Neuronal stem cell (in vitro differentiated cells): ENCODE data around the gene HCFC2.
A peak's percentile ranks its signal among the peaks of the same experiment; 100 is the strongest.

Experiments used
- DNase-seq: peaks from one replicate; pipeline ENCODE4 v3.0.0-alpha.2; 2013; ENCODE audit warnings: low spot score
- H2AFZ ChIP-seq: one replicate; pipeline ENCODE4 v1.6.1; 2013; ENCODE audit warnings: mild to moderate bottlenecking, low read length, inconsistent platforms
- H2AK5ac ChIP-seq: 2 replicates; pipeline ENCODE4 v1.6.1; 2013; ENCODE audit warnings: low read depth, mild to moderate bottlenecking, inconsistent platforms, low read length, moderate library complexity, mixed read lengths
- H2BK120ac ChIP-seq: 2 replicates; pipeline ENCODE4 v1.6.1; 2013; ENCODE audit warnings: low read depth, mild to moderate bottlenecking, inconsistent platforms, low read length, moderate library complexity, mixed read lengths
- H2BK12ac ChIP-seq: one replicate; pipeline ENCODE4 v1.6.1; 2013; ENCODE audit warnings: low read length, inconsistent platforms
- H2BK15ac ChIP-seq: 2 replicates; pipeline ENCODE4 v1.6.1; 2013; ENCODE audit warnings: mild to moderate bottlenecking, low read length, inconsistent platforms, mixed read lengths
- H2BK5ac ChIP-seq: one replicate; pipeline ENCODE4 v1.6.1; 2013; ENCODE audit warnings: inconsistent platforms, mild to moderate bottlenecking, low read length, moderate library complexity
- H3K14ac ChIP-seq: one replicate; pipeline ENCODE4 v1.6.1; 2013; ENCODE audit warnings: low read length, inconsistent platforms
- H3K18ac ChIP-seq: 2 replicates; pipeline ENCODE4 v1.6.1; 2013; ENCODE audit warnings: low read length, inconsistent platforms
- H3K23ac ChIP-seq: 2 replicates; pipeline ENCODE4 v1.6.1; 2013; ENCODE audit warnings: low read depth, mild to moderate bottlenecking, mixed read lengths, low read length, inconsistent platforms; ENCODE audit not compliant: poor library complexity
- H3K27ac ChIP-seq: replicated peaks from 3 replicates; pipeline ENCODE4 v1.5.1; 2013; ENCODE audit warnings: low read length, inconsistent platforms
- H3K27me3 ChIP-seq, 3 experiments: 2 replicates each; pipeline ENCODE4 v1.6.1; 2013; ENCODE audit warnings: low read length in 3 of 3, mild to moderate bottlenecking in 2 of 3, inconsistent platforms in 1 of 3, low read depth in 1 of 3, mixed read lengths in 1 of 3, moderate library complexity in 1 of 3; ENCODE audit not compliant: control insufficient read depth in 3 of 3, insufficient read depth in 3 of 3
- H3K36me3 ChIP-seq, 2 donors: replicated peaks in 1 of 2; 2 replicates each; pipeline ENCODE4 v1.6.1; 2013; ENCODE audit warnings: low read length in 2 of 2; ENCODE audit not compliant: control insufficient read depth in 2 of 2, insufficient read depth in 2 of 2
- H3K4ac ChIP-seq: 2 replicates; pipeline ENCODE4 v1.6.1; 2013; ENCODE audit warnings: inconsistent platforms, mild to moderate bottlenecking, low read length, moderate library complexity
- H3K4me1 ChIP-seq, 2 donors: 1 replicate in 1 of 2; 2 replicates in 1 of 2; pipeline ENCODE4 v1.6.1; 2013; ENCODE audit warnings: low read length in 2 of 2, low read depth in 1 of 2; ENCODE audit not compliant: control insufficient read depth in 2 of 2, insufficient read depth in 1 of 2
- H3K4me2 ChIP-seq: one replicate; pipeline ENCODE4 v1.6.1; 2013; ENCODE audit warnings: mild to moderate bottlenecking, low read length, inconsistent platforms; ENCODE audit not compliant: insufficient read depth, poor library complexity, severe bottlenecking
- H3K4me3 ChIP-seq, 2 donors: 2 replicates each; pipeline ENCODE4 v1.5.1; 2013; ENCODE audit warnings: low read length in 2 of 2, mild to moderate bottlenecking in 2 of 2, inconsistent platforms in 1 of 2, moderate library complexity in 1 of 2
- H3K79me1 ChIP-seq: one replicate; pipeline ENCODE4 v1.6.1; 2013; ENCODE audit warnings: low read depth, mild to moderate bottlenecking, inconsistent platforms, low read length, moderate library complexity
- H3K9ac ChIP-seq: one replicate; pipeline ENCODE4 v1.6.1; 2013; ENCODE audit warnings: mild to moderate bottlenecking, low read depth, low read length, inconsistent platforms; ENCODE audit not compliant: poor library complexity
- H3K9me3 ChIP-seq, 2 donors: replicated peaks in 1 of 2; 2 replicates each; pipeline versions ENCODE3 to v1.6.1; 2013; ENCODE audit warnings: low read length in 2 of 2, mild to moderate bottlenecking in 2 of 2, inconsistent platforms in 1 of 2, low read depth in 1 of 2, mixed read lengths in 1 of 2, moderate library complexity in 1 of 2; ENCODE audit not compliant: control insufficient read depth in 2 of 2, insufficient read depth in 1 of 2
- H4K8ac ChIP-seq: one replicate; pipeline ENCODE4 v1.6.1; 2013; ENCODE audit warnings: low read depth, mild to moderate bottlenecking, inconsistent platforms, low read length, moderate library complexity
- H4K91ac ChIP-seq: one replicate; pipeline ENCODE4 v1.6.1; 2013; ENCODE audit warnings: low read length, low read depth, mild to moderate bottlenecking, inconsistent platforms; ENCODE audit not compliant: poor library complexity
- WGBS, 2 donors: extraction: QIAGEN DNeasy Blood & Tissue Kit; methylation state at CpG; one replicate each; pipeline ENCODE4 v1.1.7; 2013; ENCODE audit warnings: missing lambda C conversion rate in 2 of 2, mixed read lengths in 1 of 2; ENCODE audit not compliant: insufficient read length in 2 of 2, insufficient replicate concordance in 1 of 2; ENCODE audit errors: extremely low coverage in 2 of 2; 5-methylcytosine and 5-hydroxymethylcytosine counted together

The HCFC2 gene

GRCh38 chr12:104049903-104050356 lies 14.4 kb upstream of the HCFC2 start, which contains the start of gene GLT8D2:
TSS of gene GLT8D2 (minus strand) at chr12:104050187. CDS start at chr12:104019648, 30,539 bp downstream.
- H4K8ac ChIP-seq: no peak within 1 kb of the TSS
- no CpG with 5 or more reads among the region's 24 CpGs for WGBS, 2 donors
- no peak within 1 kb of the TSS for H2BK15ac ChIP-seq
- peak within 1 kb of the TSS; percentile 51 for H3K4me2 ChIP-seq
- no peak within 1 kb of the TSS for H3K9ac ChIP-seq
- H3K4me3 ChIP-seq: peak within 1 kb of the TSS; percentile 34 to 72
- peak within 1 kb of the TSS; percentile 91 for H2AFZ ChIP-seq
- no peak within 1 kb of the TSS for H2BK5ac ChIP-seq
- H2AK5ac ChIP-seq: no peak within 1 kb of the TSS
- no peaks in the 10 kb centered on the region for H3K9me3 ChIP-seq
- H4K91ac ChIP-seq: no peak within 1 kb of the TSS
- peaks cover 0 to 35% (median 3%) of the 10 kb centered on the region in 3 experiments for H3K27me3 ChIP-seq
- H3K4me1 ChIP-seq: peaks cover 0 to 3% of the 10 kb centered on the region in 2 donors
- no peak within 1 kb of the TSS for H2BK120ac ChIP-seq
- no peak within 1 kb of the TSS for H2BK12ac ChIP-seq
- H3K4ac ChIP-seq: no peak within 1 kb of the TSS
- H3K79me1 ChIP-seq: no peaks in the 10 kb centered on the region
- no peak within 1 kb of the TSS for H3K23ac ChIP-seq
- H3K27ac ChIP-seq: no peak within 1 kb of the TSS
- peak; percentile 41 for DNase-seq
- H3K36me3 ChIP-seq: no peaks in the 10 kb centered on the region
- no peak within 1 kb of the TSS for H3K14ac ChIP-seq
- H3K18ac ChIP-seq: no peak within 1 kb of the TSS

- no peak overlapping the region for H3K23ac ChIP-seq
- no CpG with 5 or more reads among the region's 3 CpGs for WGBS, 2 donors
- no peak overlapping the region for H3K4ac ChIP-seq
- peaks cover 0 to 37% (median 3%) of the 10 kb centered on the region in 3 experiments for H3K27me3 ChIP-seq
- H3K18ac ChIP-seq: no peak overlapping the region
- H3K79me1 ChIP-seq: no peaks in the 10 kb centered on the region
- no peak overlapping the region for H4K91ac ChIP-seq
- H3K4me1 ChIP-seq: peaks cover 0 to 3% of the 10 kb centered on the region in 2 donors
- H3K9me3 ChIP-seq: no peaks in the 10 kb centered on the region
- H4K8ac ChIP-seq: no peak overlapping the region
- H3K36me3 ChIP-seq: no peaks in the 10 kb centered on the region
- H2BK5ac ChIP-seq: no peak overlapping the region
- no peak overlapping the region for H2BK15ac ChIP-seq
- H3K4me3 ChIP-seq: no peak overlapping the region
- no peak overlapping the region for H3K27ac ChIP-seq
- no peak for DNase-seq
- H3K14ac ChIP-seq: no peak overlapping the region
- H2BK120ac ChIP-seq: no peak overlapping the region
- no peak overlapping the region for H2BK12ac ChIP-seq
- peak overlapping the region; percentile 51 for H3K4me2 ChIP-seq
- H2AFZ ChIP-seq: peak overlapping the region; percentile 91
- H3K9ac ChIP-seq: no peak overlapping the region
- no peak overlapping the region for H2AK5ac ChIP-seq
These were observed 13.9 kb upstream of the HCFC2 start for GRCh38 chr12:104050436-104050835.

DNA sequence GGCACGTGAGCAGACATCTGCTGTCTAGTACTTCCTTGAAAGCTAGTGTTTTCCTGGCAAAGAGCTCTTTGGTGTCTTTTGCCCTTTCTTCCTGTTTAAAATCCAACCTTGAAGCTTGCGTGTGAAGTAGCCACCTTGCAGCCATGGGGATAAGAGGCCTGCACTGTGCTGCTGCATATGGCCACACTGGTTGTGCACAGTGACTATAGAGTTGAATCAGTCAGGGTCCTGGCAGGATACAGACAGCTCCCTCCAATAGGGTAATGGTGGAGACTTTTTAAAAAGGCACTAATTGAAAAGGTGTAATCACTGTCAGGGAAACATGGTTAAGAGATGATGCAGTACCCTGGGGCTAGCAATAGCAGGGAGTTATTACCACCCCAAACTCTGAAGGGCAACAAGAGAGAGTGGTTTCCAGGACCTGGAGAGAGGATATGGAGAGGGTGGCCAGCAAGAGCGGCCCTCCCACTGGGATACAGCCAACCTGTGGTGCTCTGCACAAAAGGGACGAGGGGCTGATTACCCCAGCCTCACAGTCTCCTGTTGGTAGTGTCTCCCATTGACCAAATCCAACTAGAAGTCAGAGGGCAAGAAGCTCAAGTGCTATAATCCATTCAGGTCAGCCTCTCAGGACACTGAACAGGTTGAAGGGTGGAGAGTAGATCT lies 9.5 kb upstream of the HCFC2 start:
- Histone ChIP-seq H3K9ac (no peak overlapping the region), H3K4ac (no peak overlapping the region), H3K4me3 (no peak overlapping the region), H2AK5ac (no peak overlapping the region), H3K27me3 (peaks cover 0 to 13% (median 3%) of the 10 kb centered on the region in 3 experiments), H2BK15ac (no peak overlapping the region), H3K23ac (no peak overlapping the region), H3K79me1 (peaks cover 1% of the 10 kb centered on the region), H3K4me1 (peaks cover 0 to 3% of the 10 kb centered on the region in 2 donors), H4K8ac (no peak overlapping the region), H3K4me2 (no peak overlapping the region), H2BK5ac (no peak overlapping the region), H3K36me3 (no peaks in the 10 kb centered on the region), H3K27ac (no peak overlapping the region), H2BK120ac (no peak overlapping the region), H2AFZ (no peak overlapping the region), H3K9me3 (no peaks in the 10 kb centered on the region), H4K91ac (no peak overlapping the region), H2BK12ac (no peak overlapping the region), H3K18ac (no peak overlapping the region), H3K14ac (no peak overlapping the region)
- DNase-seq: no peak
- WGBS, 2 donors: no CpG with 5 or more reads among the region's 4 CpGs

GRCh38 chr12:104055686-104056388 lies 8.5 kb upstream of the HCFC2 start:
- Histone ChIP-seq H4K91ac (no peak overlapping the region), H3K9ac (no peak overlapping the region), H2BK120ac (no peak overlapping the region), H3K4me3 (no peak overlapping the region), H3K27ac (no peak overlapping the region), H2BK5ac (no peak overlapping the region), H3K27me3 (peaks cover 0 to 6% (median 0%) of the 10 kb centered on the region in 3 experiments), H3K4me2 (no peak overlapping the region), H3K79me1 (peaks cover 1% of the 10 kb centered on the region), H3K9me3 (no peaks in the 10 kb centered on the region), H3K14ac (no peak overlapping the region), H3K4ac (no peak overlapping the region), H3K18ac (no peak overlapping the region), H2BK12ac (no peak overlapping the region), H2AK5ac (no peak overlapping the region), H3K4me1 (no peaks in the 10 kb centered on the region), H3K23ac (no peak overlapping the region), H4K8ac (no peak overlapping the region), H3K36me3 (no peaks in the 10 kb centered on the region), H2BK15ac (no peak overlapping the region), H2AFZ (no peak overlapping the region)
- DNase-seq: no peak
- no CpG with 5 or more reads among the region's 5 CpGs for WGBS, 2 donors
